ENCODE results near the gene RTCA.
A peak's percentile ranks its signal among the peaks of the same experiment; 100 is the strongest.
"Not testable (repeated sequence)": the region's sequence is repeated elsewhere in the genome, so short reads cannot be mapped to it uniquely, and the experiment has no call there.

The RTCA gene

GRCh38 chr1:100265931-100266740 lies at the start of gene RTCA:
RTCA (plus strand) TSS chr1:100266216; CDS start chr1:100266376, 160 bp downstream.
- peak; percentile 97 for DNase-seq

- DNase-seq: no peak
Observed at GRCh38 chr1:100217834-100218233, 48.2 kb upstream of the RTCA start.

- no peak for DNase-seq
Observed at GRCh38 chr1:100219457-100219856, 46.6 kb upstream of the RTCA start.

- DNase-seq: peak; percentile 8
Observed at GRCh38 chr1:100219883-100220282, 46.1 kb upstream of the RTCA start.

GRCh38 chr1:100222428-100222827 lies 43.6 kb upstream of the RTCA start:
- DNase-seq: no peak

- DNase-seq: no peak
Observed at GRCh38 chr1:100229681-100230443, 36.2 kb upstream of the RTCA start.

- DNase-seq: peak; percentile 67
Observed at GRCh38 chr1:100230765-100231164, 35.3 kb upstream of the RTCA start.

GRCh38 chr1:100231721-100232120 lies 34.3 kb upstream of the RTCA start:
- no peak for DNase-seq

GRCh38 chr1:100232156-100232555 lies 33.9 kb upstream of the RTCA start:
- no peak for DNase-seq

GRCh38 chr1:100233566-100233965 lies 32.5 kb upstream of the RTCA start:
- DNase-seq: not testable (repeated sequence)

- no peak for DNase-seq
Observed at GRCh38 chr1:100234432-100234831, 31.6 kb upstream of the RTCA start.

GRCh38 chr1:100237091-100237490 lies 28.9 kb upstream of the RTCA start:
- DNase-seq: no peak

GRCh38 chr1:100239961-100240360 lies 26.1 kb upstream of the RTCA start:
- no peak for DNase-seq

GRCh38 chr1:100240631-100241030 lies 25.4 kb upstream of the RTCA start:
- DNase-seq: no peak

GRCh38 chr1:100246738-100247137 lies 19.3 kb upstream of the RTCA start:
- no peak for DNase-seq

GRCh38 chr1:100249155-100249536 lies 16.9 kb upstream of the RTCA start:
- no peak for DNase-seq

GRCh38 chr1:100249537-100250257 lies 16.3 kb upstream of the RTCA start, which contains the start of gene DBT:
DBT (minus strand) TSS chr1:100249834; CDS start chr1:100249820, 14 bp downstream.
- DNase-seq: peak; percentile 97

GRCh38 chr1:100250264-100250663 lies 15.8 kb upstream of the RTCA start:
- no peak for DNase-seq

GRCh38 chr1:100250807-100251206 lies 15.2 kb upstream of the RTCA start:
- no peak for DNase-seq

- DNase-seq: no peak
Observed at GRCh38 chr1:100252901-100253300, 13.1 kb upstream of the RTCA start.

- DNase-seq: no peak
Observed at GRCh38 chr1:100253552-100253951, 12.5 kb upstream of the RTCA start.

GRCh38 chr1:100256273-100256672 lies 9.7 kb upstream of the RTCA start:
- not testable (repeated sequence) for DNase-seq

GRCh38 chr1:100258427-100258826 lies 7.6 kb upstream of the RTCA start:
- DNase-seq: not testable (repeated sequence)

All from activated CD4-positive, alpha-beta T cell treated with anti-CD3 and anti-CD28 coated beads, Interleukin-2, Interleukin-6, amounts not matched to agents 100 ng/mL and 50 ng/mL, durations not matched to agents 16 hours and 8 hours (primary cell).